ENCODE data around the gene ANKRD63.

ANKRD63 gene

GRCh38 chr15:40293905-40294895, 11.3 kb upstream of the ANKRD63 start:
- DNase-seq = no peak

GRCh38 chr15:40293006-40293405, 10.1 kb upstream of the ANKRD63 start:
- DNase-seq = no peak

DNA sequence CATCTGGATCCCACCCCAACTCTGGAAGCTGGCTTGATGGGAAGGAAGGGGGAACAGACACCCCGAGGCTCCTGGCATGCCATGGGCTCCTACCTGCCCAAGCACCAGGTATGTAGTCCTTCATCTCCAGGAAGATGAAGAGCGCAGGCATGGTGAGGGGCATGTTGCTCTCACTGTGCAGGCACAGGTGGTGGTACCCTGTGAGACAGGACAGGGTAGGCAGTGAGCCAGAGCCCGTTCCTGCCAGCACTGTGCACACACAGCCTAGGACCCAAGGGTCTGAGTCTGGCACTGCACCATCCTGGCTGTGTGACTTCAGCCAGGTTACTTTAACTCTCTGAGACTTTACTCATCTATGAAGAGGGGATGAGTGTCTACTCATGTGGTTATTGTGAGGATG, 9.4 kb upstream of the ANKRD63 start:
- no peak for DNase-seq

DNA sequence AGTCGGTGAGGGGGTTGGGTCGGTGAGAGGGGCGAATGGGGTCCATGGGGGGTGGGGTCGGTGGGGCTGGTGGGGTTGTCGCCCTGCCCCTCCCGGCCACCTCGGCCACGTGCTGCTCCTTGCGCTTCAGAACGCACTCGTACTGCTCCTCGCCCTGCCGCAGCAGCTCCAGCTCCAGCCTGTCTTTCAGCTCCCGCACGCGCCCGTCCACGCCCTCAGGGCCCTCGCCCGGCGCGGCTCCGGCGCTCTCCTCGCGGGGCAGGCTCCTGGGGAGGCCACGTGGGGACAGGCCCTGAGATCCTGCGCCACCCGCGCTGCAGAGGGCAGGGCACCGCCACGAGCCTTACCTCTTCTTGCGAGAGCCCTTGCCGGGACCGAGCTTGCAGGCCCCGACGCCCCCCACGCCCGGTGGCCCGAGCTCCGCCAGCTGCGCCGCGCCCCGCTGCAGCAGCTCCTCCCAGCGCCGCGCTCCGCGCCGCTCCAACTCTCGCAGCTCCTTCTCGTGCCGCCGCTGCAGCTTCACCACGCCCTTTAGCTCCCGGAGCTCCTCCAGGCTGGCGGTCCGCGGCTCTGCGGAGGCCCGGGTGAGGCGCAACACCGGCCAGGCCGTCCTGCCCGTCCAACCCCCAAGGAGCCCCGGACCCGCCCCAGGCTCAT, 8.2 kb upstream of the ANKRD63 start:
- DNase-seq = peak; percentile 55

DNA sequence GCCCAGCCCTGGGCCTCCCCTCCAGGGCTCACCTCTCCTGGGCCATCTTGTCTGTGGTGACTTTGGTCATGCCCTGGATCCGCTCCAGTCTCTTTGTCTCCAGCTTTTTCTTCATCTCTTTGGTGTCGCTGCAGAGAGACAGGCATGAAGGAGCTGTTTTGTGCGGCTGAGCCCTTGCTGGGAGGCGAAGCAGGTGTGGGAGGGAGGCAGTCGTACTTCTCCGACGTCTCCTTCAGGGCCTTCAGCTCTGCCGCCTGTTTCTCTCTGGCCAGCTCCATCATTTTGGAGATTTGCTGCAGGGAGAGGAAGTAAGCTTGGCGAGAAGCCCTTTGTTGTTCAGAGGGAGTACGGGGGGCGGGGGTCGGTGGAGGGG, 7.7 kb upstream of the ANKRD63 start:
- DNase-seq = no peak

- DNase-seq = no peak
These were observed 6.4 kb upstream of the ANKRD63 start for GRCh38 chr15:40289140-40289775.

DNA sequence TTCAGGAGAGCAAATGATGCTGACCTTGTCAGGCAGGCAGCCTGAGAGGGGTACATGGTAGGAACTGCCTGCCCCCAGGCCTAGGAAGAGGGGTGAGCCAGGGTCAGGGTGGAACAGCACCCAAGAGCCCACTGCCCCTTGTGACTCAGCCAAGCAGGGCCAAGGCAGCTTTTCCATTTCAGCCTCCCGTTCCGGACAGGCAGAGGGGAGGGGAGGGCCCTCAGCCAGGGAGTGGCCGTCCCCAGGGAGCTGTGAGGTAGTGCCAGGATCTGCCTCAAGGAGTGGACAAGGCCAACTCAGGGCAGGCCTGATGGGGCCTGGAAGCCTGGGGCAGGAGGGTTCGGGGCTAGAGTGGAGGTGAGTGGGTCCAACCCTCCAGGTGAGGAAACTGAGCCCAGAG, 5.1 kb upstream of the ANKRD63 start:
- no peak for DNase-seq

DNA sequence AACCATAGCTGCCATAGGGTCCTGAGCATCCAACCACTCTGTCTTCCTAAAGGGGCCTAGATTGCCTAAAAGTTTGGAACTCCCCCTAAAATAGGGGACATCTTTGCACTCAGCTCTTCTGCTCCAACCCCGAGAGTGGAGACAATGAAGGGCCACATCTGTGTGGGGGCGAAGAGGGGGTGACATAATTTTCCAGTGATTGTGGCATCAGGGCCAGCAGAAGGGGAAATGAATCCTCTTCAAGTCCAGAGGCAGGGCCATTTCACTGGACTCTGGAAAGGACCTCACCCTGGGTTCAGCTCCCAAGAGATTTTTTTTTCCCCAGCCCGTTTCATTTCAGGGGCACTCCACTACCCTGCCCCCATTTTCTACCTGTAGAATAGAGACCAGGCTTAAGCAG, 4.6 kb upstream of the ANKRD63 start:
- no peak for DNase-seq

DNA sequence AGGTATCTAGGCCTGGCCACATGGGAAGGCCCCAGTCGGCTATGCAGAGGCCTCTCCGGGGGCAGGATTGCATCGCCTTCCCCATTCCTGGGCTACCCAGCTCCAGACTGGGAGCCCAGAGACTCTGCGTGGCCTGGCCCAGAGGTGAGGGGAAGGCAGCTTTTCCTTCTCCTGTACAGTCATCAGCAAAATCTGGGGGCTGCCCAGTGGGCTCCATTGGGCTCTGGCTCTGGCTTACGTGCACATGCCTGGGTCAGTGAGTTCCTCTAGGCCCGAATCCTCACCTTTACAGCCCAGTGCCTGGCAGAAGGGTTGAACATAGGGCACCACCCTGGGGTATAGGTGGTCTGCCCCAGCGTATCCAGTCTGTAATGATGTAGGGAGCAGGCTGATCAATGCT, 3.9 kb upstream of the ANKRD63 start:
- DNase-seq = no peak

DNA sequence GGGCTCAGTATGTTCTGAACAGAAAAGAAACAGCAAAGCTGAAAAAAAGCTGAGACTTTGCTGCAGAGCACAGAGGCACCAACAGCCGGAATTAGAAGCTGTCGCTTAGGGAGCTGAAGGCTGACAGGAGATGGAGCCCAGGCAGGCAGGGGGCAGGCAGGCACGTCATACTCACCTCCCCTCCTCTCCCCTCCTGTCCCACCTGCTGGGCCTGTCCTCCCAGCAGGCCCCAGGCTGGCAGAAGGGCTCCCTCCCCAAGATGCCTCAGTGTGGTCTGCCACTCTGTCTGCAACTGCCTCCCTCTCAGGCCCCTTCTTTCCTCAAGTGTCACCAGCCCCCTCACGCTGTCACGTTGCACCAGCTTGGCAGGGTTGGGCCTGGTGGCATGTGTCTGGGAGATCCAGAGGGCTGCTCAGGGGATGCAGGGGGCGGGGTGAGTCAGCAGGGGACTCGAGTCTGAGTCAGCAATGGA, 3.2 kb upstream of the ANKRD63 start:
- DNase-seq = no peak

GRCh38 chr15:40285554-40286011, 2.7 kb upstream of the ANKRD63 start:
- DNase-seq = no peak

DNA sequence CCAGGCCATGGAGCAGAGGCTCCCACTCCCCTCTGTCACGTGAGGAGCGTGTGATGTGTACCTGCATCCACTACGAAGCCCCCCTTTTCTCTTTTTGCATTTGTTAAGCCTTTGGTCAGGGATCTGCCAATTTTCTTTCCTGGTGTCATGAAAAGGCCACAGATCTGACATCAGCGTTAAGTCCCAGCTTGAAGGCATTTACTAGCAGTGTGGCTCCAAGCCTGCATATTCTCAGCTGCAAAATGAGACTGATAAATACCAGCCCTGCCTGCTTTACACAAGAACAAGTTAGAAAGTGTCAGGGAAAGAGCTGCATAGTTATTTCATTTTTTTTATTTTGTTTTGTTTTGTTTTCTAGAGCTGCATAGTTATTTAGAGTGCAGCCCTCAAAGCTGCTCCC, 2.3 kb upstream of the ANKRD63 start:
- DNase-seq = no peak

GRCh38 chr15:40283615-40284300, 894 bp upstream of the ANKRD63 start:
- DNase-seq = no peak

DNA sequence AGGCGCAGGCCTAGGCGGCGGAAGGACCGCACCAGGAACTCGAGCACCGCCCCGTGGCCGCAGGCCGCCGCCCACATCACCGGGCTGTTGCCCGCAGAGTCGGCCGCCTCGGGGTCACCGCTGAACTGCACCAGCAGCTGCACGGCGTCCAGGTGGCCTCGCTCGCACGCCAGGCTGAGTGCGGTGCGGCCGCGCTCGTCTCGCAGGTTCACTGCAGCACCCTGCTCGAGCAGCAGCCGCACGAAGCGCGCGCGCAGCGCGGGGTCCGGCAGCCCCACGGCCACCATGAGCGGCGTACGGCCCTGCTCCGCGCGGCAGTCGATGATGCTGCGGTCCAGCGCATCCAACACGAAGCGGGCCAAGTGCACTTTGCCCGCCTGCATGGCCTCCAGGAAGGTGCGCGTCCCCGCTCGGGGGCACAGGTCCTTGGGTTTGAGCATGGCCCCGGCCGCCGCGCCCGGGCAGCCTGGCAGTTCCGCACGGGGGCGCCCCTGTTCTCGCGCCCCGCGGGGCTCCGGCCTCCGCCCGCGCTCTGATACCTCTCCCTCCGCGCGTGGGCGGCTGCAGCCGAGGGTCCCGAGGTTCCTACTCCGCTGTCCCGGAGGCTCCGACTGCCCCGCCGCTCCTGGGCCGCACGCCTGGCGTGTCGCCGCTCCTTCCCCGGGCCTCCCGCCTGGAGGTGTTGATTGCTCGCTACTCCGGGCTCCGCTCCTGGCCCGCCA, 556 bp downstream of the ANKRD63 start:
- DNase-seq = no peak

DNA sequence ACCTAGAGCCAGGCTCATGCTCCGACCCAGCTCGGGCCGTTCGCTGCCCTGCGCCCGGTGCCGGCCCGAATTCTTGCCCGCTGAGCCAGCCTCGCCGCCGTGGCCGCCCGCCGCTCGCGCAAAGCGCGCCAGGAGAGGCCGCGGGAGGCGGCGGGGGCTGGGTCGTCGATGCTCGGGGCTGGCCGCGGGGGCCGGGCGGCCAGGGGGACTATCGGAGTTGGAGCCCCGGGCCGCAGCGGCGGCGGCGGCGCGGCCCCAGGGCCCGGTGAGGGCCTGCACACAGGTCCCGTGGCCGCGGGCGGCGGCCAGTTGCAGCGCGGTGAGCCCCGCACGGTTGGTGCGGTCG, 1.1 kb downstream of the ANKRD63 start:
- DNase-seq = no peak

GRCh38 chr15:40281057-40281800, 1.6 kb downstream of the ANKRD63 start:
- DNase-seq = no peak

GRCh38 chr15:40280260-40281056, 2.4 kb downstream of the ANKRD63 start:
- DNase-seq = no peak

- DNase-seq = peak; percentile 32
These were observed 3.3 kb downstream of the ANKRD63 start for GRCh38 chr15:40279437-40280141.

DNA sequence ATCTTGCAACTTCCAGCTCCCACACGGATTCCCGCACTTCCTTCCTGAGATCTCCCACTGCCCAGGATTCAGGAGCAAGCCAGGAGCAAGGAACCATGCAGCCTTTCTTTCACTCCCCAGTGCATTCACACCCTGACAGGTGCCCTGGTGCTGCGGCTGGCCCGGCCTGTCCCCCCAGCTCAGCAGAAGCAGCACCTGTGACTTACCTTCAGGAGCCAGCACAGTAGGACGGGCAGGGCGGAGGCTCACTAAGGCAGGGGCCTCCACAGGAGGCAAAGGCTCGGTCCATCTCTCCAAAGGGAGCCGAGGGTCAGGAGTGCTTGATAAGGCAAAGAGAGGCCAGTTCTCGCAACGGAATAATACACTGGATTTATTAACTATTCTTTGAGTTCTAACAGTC, 4.8 kb downstream of the ANKRD63 start:
- DNase-seq = no peak

DNA sequence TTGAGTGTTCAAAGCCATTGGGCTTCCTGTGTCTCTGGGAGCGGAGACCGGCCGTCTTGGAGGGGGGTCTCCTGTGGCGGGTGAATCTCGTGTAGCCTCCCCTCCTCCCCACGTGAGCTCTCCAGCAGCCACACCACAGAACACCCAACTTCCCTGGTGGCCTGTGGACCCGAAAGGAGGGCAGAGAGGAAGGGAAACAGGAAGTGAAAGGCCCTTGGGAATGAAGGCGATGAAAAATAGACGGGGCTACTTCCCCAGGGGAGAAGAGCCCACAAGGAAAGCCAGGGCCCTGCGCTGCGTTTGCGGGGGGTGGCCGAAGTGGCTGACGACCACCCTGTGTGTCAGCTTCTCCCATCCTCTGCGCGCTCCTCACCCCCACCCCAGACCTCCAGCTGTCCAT, 5.4 kb downstream of the ANKRD63 start:
- DNase-seq = no peak

Measured in fibroblast of skin of abdomen (primary cell).